GM04503 (cell line): ENCODE measurements around the gene ADARB2.

Experiments
- DNase-seq: peaks from one replicate; pipeline ENCODE4 v3.0.0-alpha.2; 2012; ENCODE audit warnings: low read depth

ADARB2 gene

DNA sequence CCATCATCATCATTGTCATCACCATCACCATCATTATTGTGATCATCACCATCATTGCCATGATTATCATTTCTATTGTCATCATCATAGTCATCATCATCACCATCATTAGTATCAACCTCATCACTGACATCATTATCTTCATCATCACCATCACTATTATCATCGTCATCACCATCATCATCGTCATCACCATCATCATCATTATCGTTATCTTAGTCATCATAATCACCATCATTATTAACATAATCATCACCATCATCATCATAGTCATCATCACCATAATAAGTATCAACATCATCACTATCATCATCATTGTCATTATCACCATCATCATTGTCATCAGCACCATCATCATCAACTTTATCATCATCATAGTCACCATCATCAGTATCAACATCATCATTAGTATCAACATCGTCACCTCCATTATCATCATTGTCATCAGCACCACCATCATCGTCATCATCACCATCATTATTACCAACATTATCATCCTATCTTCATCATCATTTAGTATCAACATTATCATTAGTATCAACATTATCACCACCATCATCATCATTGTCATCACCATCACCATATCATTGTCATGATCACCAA lies 241.3 kb downstream of the ADARB2 start:
- no peak for DNase-seq

DNA sequence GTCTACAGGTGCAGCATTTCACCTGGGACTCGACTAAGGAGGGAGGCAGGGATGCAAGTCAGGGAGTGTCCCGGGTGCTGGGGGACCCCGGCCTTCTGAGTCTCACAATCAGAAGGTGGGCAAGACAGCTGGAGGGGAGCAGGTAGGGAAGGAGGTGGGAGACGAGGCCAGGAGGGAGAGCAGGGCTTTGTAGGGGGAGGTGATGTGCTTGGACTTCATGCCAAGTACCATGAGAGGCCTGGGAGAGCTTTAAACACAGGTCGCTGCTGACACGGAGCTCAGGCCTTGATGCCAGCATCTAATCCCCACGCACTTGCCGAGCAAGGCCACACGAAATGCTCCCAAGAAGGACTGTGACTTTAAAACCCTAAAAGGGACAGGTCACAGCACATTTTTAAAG lies 244.7 kb downstream of the ADARB2 start:
- no peak for DNase-seq

DNA sequence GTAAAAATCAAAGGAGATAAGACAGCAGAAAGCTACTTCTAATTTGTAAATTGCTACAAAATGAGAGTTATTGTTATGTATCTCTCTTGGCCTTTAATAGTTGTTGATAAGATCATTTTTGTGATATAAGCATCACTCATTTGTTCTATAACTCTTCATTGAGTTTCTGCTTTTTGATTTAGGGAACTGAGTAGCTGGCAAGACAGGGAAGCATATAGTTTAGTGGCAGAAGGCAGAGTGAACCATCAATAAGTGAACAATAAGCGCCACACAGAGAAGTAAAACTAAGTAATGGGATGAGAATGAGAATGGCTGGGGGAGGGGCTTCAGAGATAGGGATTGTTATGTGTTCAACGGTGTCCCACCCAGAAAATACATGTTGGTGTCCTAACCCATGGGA lies 245.4 kb downstream of the ADARB2 start:
- DNase-seq = no peak

DNA sequence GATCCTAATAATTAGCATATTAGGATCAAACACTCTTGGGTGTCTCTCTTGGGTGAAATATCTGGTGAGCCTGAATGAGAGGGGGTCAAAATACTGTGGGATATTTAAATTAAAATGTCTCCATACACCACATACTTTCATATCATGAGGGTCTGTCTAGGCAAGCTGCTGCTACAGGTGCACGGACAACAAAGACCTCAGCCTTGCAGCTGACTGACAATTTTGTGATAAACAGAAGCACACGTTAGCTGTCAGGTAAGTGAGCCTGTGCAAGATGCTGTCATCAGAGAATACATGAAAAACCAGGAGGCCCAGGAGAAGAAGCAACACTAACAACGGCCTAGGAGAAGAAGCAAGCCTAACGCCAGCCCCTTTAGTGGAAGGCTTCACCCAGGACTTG lies 247.5 kb downstream of the ADARB2 start:
- no peak for DNase-seq

DNA sequence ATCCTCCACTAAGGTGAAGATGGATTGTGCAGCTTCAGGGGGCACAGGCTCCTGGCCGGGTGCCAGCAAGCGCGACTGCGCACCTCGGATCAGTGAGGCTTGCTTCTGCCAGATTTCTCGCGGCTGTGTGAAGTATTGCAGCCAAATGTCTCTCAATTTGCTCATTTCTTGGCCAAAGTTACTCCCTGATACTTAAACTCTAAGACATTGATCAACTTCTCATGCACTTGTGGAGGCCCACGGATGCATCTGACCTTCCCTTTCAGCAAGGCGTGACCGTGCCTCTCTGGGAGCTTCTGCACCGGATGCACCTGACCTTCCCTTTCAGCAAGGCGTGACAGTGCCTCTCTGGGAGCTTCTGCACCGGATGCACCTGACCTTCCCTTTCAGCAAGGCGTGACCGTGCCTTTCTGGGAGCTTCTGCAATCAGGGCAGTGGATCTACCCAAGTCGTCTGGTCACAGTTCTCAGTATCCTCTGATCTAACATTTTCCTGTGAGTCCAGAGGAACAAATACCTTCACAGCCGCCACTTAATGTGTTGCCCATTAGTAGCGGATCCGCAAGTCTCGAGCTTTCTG lies 248.3 kb downstream of the ADARB2 start:
- DNase-seq = no peak

DNA sequence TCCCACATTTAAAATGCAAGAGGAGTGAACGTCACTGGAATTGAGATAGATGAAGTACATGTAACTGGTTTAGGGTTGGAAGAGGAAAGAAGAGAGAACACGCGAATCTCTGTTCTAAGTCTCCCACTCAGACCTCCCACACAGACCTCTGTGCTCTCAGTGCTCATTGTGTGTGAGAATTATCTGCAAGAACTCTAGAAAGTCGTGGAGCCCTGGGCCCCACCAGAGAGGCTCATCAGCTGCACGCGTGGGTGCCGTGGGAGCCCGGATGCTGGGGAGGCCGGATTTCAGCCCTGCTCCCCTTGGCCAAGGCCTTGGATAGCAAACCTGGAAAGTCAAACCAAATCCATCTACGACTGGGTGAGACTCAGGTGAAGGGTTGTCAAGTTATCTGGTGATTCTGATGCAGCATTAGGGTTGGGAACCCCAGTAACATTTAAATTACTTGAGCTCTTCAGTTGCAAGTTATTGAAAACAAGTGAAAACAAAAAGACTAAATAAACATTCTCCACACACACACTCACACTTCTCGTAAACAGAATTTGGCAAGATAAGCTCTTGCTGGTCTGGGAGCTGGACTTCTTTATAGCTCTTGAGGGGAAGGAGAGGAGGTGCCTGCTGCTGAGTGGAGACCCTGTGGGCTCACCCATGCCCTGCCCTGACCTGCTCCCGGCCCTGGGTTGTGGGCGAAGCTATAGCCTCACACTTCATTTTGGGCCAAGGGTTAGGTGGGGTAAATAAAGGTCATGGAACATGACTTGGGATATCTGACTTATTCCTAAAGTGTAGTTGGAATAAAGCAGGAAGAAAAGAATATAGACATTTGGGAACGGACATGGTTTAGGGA lies 250.3 kb downstream of the ADARB2 start:
- no peak for DNase-seq

DNA sequence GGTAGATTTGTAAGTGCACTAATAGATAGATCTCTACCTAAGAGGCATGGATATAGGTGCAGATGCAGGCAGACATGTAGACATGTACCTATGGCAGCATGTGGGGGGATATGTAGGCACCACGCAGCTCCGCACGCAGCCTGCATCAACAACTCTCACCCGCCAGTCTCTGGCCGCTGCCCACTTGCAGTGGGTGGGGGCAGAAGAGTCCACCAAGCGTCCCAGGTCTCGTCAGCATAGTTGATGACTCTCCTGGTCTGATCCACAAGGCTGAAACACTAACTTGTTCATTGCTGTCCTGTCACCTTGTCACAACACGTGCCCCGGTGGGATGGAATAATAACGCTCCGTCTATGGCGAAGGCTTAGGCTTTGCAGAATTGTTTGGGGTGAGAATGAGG lies 252.0 kb downstream of the ADARB2 start:
- no peak for DNase-seq

DNA sequence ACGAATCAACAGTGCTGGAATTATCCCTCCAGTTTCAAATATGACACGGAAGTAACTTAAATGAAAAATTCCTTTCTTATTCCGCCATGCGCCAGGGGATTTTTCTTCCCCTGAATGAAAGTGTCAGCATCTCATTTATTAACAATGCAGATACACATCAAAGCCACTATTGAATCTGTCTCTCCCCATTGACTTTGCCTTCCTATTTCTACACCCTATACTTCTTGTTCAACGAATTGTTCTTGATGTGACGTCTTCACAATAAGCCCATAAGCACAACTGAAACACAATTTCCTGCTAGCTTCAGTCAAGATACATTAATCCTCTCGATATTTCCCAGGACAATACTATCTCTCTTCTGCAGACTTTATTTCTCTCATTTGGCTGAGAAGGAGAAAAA lies 253.5 kb downstream of the ADARB2 start:
- no peak for DNase-seq

DNA sequence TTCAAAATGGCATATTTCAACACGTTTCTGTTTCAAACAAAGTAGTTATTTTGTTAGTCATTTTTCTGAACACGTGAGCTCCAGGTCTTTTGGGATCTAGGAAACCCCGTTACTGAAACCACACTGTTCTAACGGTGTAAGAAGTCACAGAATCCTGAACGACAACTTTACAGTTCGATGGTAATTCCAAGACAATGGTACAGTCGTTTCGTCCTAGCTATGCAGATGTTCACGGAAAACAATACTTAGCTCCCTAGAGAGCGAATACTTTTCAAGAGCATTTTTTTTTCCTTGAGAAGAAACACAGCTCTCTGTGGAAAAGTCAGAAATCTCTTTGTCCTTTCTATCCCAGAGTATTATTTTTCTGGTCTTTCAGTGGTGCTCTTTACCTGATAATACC lies 254.1 kb downstream of the ADARB2 start:
- no peak for DNase-seq

DNA sequence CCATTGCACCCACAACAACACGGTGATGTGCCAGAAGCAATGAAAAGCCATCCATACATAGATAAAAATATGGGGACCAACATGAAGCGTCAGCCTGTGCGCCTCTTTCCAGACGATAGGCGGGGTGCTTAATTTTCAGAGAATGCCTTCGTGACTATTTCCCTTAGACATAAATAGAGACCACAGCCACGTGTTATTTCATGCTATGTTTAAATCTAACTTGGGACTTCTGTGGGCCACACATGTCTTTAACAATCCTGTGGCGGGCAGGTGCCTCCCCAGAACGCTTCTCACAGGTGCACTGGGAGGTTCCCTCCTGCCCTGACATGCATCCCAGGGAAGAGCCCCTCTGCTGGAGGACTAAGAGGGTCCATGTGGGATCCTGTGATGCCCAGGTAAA lies 259.7 kb downstream of the ADARB2 start:
- no peak for DNase-seq

DNA sequence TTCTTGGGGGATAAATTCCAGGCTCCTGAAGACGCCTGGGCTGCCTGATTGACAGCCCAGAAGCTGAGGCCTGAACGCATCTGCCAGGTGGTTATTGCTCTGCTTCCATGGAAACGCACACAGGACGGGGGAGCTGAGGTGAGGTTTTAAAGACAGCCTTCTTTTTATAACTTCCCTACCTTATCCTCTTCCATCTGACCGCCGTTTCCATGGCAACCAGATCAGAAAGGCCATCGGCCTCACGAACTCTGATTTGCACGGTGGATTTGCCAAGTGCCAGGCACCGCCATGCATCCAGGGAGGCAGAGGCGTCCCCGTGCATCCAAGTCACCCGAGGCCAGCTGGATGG lies 260.9 kb downstream of the ADARB2 start:
- DNase-seq = no peak

DNA sequence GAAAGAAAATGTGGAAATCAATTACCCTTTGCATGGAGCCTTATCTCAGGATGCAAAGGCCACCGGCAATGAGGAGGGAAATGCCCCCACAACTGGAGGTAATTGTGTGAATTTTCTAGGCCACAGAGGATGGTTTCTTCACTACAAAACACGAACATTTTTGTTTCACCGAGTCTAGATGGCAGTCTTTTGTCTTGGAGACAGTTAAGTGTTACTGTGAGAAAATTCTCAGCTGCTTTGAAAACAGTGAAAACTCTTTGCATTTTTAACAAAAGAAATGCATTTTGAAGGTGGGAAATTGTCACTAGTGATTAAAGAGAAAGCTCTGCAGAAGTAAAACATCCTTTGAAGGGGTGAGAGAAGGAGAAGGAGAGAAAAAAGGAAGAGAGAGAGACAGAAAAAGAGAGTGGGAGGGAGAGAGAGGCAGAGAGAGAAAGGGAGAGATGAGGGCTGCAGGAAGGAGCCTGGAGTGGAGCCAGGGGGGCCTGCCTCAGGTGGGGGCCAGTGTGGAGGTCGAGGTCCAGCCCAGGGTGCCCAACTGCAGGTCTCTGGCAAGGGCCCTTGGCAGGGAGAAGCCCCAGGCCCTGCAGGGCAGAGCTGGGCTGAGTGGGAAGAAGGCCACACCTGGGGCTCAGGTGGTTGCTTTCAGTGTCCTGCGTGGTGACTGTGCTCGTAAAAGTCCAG lies 261.4 kb downstream of the ADARB2 start:
- no peak for DNase-seq

DNA sequence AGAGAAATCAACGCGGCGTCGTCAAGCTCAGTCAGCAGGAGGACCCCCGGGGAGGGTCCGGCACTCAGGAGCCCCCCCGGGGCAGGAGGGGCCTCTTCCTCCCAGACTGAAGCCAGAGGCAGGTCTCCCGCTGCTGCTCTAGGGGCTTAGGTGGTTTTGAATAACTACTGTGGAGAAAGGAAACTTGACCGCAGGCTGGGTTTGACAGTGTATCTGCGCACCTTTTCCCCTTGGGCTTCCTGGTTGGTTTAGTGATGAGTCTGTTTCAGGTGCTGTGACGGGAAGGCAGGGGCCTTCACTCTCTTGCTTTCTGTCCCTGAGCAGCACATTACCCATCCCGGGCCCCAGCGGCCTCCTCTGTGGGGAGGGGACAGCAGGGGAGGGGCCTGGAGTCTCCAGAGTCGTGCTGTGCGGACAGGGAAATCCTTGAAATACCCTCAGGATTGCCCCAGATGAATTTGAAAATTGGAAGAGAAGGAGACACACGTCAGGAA lies 262.2 kb downstream of the ADARB2 start:
- DNase-seq = no peak

DNA sequence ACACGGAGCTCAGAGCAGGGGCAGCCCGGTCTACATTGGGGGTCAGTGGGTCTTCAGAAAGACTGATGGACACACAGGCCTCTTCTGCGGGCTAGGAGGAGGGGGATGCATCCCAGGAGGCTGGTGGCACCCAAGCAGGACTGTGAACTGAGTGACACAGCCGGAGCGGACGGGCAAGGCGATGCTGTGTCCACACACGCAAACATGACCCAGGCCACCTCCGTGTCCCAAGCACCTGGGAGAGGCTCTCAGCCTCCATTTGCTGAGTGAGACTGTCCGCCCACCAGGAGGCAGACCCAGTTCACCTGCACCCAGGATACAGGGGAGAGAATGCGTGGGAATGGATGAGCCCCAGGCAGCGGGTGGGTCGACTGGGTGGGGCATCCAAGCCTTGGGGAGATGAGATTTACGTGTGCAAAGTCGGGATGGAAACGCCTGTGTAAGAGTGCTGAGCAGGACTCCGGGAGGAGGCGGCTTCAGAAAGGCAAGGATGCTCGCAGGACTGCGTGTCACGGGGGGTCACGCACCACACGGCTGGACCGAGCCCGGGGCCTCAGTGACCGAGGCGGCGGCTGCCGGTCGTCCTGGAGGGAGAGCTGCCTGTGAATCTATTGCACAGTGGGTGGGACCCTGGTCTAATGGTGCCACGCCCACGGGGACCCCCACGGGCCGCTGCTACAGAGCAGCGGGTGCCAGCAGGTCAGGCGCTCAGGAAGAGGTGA lies 262.8 kb downstream of the ADARB2 start:
- no peak for DNase-seq

DNA sequence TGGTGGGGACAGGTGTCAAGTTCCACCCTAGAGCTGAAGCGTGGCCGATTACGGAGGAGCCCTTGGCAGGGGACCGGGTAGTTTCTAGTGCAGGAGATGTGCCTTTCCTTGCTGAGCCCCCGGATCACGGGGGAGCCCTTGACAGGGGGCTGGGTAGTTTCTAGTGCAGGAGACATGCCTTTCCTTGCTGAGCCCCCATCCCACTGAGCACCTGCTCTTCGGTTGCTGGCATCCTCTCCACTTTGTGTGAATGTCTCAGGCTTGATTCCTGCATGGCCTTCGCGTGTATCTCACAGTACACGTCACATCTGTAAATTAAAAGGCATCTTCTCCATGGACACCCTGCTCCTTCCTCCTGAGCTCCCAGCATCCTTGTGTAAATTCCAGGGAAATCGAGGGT lies 263.5 kb downstream of the ADARB2 start:
- DNase-seq = no peak

DNA sequence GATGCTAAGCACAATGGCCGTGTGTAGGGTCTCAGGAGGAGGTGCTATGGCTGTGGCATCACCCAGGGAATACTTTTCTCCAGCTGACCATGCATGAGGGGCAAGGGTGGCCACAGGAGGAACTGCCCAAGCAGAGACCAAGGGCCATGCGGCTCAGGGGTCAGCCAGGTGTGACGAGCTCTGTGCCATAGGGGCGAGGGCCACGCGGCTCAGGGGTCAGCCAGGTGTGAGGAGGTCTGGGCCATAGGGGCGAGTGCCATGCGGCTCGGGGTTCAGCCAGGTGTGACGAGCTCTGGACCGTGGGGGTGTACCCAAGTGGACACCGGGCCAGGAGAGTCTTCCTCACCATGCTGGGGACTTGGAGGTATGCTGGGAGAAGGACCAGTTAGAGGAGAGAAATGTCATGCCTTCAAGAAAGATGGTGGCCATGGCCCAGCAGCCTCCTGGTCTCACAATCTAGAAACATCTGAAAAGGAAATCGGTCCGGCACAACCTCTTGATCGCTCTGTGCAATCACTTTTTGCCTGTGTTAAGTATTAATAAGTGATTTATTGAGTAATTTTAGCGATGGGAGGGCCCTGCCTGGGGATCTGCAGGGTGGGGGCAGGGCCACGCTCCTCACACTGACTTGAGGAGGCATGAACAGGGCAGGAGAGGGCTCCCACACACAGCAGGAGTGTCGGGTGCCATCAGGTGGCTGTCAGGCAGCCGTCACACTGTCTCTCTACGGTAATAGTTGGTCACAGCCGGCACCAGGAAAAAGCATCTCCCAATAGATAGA lies 265.0 kb downstream of the ADARB2 start:
- DNase-seq = no peak

DNA sequence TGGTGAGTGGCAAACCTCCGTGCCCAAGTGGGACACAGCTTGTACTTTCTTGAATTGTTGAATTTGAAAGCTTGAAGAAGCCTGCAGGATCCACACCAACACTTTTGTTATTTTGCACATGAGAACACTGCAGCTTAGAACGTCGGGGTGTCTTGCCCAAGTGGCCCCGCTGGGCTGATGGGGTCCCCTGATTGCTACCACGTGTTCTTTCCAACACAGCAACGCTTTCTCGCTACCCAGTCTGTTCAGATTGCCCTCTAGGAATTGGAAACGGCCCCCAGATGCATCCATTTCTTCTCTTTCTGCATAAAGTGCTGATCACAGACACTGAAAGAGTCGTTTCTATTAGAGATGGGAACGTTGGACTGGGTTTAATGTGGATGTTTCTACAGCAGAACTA lies 268.5 kb downstream of the ADARB2 start:
- DNase-seq = no peak

DNA sequence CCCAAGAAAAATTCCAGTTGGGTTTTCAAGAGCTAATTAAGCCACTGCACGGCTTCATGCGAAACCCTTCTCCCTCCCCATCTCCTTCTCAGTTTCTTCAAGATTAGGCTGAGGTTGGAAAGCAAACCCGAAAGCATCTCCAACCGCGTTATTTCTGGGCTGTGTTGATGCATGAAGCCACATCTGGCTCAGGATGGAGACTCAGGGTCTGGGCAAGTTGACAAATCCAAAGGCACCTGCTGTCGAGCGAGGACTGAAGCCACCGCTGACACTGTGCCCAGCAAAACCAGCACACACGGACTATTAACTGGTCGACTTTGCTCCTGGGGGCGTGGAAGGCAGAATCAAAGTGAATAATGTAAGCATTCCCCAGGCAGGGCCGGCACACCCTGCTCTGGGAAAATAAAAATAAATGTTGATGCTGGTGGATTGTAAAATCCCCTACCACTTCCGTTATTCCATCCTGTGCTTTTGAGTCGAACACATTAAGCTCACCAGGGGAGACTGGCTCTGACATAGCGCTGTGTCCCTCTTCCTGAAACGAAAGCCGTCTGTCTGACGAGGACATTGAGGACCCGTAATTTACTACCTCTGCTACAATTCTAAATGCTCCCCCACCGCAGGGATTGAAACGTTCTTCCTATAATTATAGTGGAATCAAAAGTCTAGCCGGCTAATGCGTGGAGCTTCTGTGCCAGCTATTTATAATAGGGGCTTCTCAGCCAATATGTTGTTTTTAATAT lies 269.8 kb downstream of the ADARB2 start:
- no peak for DNase-seq

DNA sequence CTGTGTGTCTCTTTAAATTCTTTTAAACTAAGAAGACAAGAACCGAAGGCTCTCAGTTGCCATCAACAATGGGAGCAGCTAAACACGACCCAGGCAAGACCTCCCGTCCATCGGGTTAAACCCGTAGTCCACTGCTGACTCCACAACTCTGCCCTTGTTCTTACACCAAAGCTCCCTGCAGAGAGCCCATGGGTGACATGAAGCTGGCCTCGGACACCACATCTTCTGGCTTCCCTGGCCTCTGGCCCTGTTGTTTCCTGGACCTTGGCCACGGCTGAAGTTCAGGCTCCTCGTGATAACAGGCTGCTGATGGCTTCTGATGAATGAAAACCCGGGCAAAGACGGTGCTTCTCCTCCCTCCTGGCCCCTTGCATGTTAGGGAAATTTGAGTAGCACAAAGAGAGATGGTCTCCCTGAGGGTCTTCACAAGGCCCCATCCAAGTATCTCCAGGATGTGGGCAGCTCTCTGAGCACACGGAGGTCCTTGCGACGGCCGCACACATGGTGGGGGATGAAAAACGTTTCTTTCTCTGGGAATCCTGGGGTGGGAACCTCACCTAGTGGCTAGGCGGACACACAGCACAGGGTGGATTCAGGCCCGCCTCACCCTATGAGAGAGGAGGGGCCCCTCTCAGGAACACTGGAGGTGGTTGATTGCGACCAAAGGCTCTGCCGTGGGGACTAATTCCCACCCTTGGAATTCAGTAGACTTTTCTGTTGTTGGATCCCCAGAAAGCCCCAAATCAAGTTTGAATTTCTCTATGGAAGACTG lies 271.1 kb downstream of the ADARB2 start:
- DNase-seq = no peak

DNA sequence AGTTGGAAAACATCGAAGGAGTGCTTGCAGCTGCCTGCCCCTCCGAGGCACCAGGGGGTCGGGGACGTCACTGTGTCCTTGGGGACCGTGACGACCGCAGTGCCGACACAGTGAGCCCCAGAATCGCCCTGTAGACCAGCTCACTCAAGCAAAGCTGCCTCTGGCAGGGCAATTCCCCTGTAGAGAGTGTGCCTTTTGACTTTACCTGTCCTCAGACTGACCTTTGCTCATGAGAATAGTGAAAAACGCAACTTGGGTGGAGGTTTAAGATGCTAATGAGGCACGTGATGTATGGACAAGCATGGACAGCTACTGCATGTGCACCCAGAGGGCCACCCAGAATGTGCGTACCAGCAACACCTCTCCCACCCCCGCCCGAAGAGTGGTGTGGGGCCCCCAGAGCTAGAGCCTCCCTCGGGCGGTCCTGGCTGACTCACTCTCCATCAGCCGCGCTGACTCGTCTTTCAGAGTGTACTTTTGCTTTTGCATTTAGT lies 271.9 kb downstream of the ADARB2 start:
- no peak for DNase-seq
